Right ventricle myocardium superior (tissue), 1 donor: ENCODE results near the gene MKNK2. TPM values are rescaled to one million over a fixed set of nuclear protein-coding genes. Genes with fewer than 3 reads are reported as not detected.

ENCODE experiments used
- ATAC-seq: fragments of 200-7000 bp; cut with Tn5 transposase; one replicate; pipeline ENCODE4 v1.9.1; 2020; ENCODE audit warnings: mild to moderate bottlenecking; ENCODE audit not compliant: poor library complexity
- DNase-seq: peaks from one replicate; pipeline ENCODE4 v3.0.0-alpha.2; 2020
- intact Hi-C: fragments of 100-400 bp; cut with DNase I; formaldehyde crosslinking; loops from one replicate; pipeline ENCODE4 v1.11.2; 2022
- total RNA-seq: library from RNA; stranded (reverse); fragmentation: NEBNext Ultra II Directional; extraction: Animal tissue kit (Norgen Biotek cat#: 25700); gene quantifications from one replicate; pipeline ENCODE4 v1.2.1, GENCODE V29; 2021
- donor health status: DM: no; HTN: yes; CAD: no; lungs with severe emphysema.

The MKNK2 gene
- total RNA-seq, 1 donor from 2014 or later, result 238 TPM

DNA sequence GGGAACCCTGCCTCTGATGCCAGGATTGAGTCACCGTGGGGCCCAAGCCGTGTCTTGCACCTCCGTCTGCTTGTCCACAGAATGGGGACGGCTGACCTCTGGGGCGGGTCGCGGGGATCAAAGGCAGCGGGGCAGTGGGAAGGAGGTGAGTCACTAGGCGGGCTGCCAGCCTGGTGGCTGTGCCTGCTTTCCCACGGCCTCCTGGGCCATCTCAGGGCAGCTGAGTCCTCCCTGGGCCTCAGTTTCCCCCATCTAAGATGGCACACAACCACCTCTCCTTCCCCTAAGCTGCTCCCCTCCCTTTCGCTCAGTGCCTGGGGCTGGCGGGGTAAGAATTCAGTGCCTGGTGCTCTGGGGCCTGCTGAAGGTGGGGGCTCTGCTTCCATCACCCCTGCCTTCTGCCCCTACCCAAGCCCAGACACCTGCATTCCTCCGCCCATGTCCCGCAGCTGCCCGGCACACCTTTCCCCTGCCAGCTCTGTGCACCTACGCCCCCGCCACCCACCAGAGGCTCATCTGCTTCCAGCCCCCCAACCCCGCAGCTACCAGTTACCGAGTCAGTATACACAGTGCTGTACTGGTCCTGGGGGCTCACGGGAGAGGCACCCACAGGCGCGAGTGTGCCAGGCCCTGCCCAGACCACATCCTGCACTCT lies 3.5 kb downstream of the MKNK2 start:
- intact Hi-C loops, result no loop called here
- ATAC-seq (no peak), DNase-seq (peak; percentile 77)

DNA sequence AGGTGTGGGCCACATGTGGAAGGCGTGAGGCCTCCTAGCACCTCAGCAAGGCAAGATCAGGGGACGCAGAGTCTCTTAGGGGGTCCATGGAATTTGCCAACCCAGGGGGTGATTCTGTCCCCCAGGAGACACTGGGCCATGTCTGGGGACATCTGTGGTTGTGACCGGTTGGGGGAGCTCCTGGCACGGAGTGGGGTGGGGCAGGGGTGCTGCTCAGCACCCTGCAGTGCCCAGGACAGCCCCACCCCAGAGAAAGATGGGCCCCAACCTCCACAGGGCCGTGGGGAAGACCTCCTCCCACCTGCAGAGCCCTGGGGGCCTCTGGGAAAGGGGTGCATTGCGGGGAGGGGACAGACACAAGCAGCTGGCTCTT lies 4.0 kb downstream of the MKNK2 start:
- ATAC-seq (no peak), DNase-seq (no peak)
- intact Hi-C loops, result no loop called here

DNA sequence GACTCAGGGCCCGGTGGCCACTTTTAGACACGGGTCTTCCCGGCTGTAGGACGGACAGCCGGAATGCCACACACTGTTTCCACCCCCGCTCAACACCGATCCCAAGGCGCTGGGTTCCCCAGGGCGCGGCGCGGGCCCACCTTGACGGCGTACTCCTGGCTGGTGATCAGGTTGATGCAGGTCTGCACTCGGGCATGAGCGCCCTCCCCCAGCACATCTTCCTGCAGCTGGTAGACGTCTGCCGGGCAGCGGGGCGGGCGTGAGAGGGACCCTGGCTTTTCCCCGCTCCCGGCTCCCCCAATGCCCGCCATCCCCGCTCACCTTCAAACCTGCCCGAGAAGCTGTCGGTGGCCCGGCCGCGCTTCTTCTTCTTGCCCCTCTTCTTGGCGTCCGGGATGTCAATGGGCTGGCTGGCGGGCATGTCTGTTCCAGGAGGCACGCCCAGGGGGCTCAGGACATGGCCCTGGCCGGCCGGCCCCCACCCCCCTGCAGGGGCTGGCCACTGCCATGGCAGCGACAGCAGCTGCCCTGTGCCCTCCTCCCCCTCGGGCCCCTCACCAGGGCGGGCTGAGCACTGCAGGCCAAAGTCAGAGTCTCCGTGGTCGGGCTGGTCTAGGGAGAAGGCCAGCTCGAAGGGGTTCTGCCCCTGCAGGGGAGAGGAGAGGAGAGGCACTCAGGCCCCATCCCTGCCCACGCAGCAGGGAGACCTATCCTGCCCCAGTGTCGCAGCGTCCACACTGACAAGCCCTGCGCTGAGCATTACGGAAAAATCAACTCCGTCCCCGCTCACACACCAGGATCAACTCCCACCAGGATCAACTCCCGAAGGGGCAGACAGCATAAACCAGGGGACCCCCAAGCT lies 4.8 kb downstream of the MKNK2 start:
- intact Hi-C loops, result no loop called here

DNA sequence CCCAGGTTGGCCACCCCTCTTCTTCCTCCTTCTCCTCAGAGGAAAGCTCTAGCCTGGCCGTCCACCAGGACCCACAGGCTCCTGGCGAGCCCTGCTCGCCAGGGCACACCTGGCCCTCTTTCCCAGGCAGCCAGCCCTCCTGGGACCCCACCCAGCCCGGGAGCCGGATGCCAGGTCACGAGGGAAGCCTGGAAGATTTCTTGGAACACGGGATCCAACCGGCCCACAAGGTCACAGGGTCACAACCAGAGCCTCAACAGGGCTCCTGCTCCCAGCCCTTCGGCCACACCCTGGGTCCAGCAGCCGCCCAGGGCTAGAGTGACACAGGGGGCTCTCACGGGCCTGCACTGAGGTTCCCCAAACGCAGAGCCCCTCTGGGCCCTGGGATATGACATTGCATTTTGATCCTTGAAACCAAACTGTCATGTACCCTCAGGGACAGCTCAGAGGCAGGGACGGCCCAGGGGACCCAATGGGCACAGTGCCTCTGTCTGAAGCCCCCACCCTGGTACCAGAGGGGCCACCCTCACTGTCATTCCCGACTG lies 5.5 kb downstream of the MKNK2 start:
- DNase-seq (peak; percentile 64), ATAC-seq (no peak)
- intact Hi-C loops, result no loop called here

More for the DNA sequence above, 4.8 kb downstream of the MKNK2 start:
- ATAC-seq (no peak), DNase-seq (no peak)

DNA sequence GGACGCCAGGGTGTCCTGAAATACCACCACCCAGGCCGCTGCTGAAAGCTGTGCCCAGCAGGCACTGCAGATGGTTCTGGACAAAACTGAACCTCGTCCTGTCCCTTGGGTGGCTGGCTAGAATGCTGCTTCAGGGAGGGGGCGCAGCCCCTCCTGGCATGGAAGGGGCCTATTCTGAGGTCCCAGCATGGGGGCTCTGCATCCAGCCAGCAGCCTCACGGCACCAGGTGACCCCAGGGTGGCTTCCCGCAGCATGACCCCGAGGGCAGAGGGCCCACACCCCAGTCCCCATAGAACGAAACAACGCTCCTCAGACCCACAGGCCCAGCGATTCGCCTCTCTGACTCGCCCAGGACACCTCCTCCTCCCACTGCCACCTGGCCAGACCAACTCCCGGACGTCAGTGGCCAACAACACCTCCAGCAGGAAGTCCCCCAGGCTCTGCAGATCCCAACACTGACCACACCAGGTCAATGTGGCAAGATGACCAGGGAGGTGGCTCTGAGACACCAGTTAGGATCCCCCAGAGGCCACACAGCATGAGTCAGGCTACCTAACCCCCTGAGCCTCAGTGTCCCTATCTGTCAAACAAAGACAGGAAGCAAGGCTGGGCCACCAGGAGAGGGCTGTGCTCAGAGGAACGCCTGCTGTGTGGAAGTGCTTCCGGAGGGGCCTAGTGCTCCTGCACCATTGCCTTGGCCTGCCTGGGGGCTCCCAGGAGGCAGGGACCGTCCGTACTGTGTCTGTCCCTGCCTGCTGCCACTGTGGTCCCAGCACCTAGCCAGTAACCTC lies 6.1 kb downstream of the MKNK2 start:
- ATAC-seq (no peak), DNase-seq (no peak)
- intact Hi-C loops, result no loop called here

DNA sequence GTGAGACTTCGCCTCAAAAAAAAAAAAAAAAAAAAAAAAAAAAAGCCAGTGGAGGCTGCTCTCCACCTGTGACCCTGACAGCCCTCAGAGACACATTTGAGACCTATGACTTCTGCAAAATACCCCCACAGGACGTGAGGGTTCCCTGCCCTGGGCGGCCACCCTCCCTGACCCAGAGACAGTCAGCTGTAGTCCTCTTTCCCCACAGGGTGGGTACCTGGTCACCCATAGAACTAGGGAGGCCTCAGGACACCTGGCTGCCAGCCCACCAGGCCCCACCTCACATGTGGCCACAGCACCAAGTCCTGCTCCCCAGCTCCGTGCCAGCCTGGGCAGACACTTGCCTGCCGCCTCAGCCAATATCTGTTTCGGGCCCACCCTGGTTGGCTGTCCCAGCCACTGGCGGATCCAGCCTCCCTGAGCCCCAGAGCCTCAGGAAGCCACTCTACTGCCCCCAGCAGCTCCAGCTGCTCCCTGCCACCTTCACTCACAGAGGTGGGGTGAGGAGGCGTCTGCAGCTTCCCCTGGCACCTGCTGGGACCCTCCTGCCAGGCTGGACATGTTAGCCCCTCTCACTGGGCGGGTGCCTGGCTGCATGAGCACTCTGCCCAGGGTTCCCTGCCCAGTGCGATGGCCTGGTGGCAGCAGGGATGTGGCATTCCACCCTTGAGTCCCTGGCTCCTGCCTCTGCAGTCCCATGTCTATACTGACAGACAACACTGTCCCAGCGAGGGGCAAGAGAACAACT lies 6.9 kb downstream of the MKNK2 start:
- ATAC-seq (no peak), DNase-seq (peak; percentile 47)
- intact Hi-C loops, result no loop called here

DNA sequence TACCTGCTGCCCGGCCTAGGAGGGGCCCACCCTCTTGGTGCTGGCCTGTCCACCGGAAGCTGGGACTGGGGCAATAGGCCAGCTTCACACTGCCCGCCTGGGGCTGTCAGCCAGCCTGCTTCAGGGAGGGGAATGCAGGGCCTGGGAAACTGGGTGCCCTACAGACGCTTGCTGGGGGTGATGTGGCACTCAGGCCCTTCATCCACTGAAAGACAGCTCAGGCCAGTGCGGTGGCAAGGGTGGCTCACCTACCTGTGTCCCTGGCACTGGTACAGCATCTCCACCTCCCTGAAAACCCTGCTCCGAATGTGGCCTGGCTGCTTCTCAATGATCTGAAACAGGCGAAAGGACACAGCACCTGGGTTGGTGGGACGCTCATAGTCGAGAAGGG lies 7.8 kb downstream of the MKNK2 start:
- ATAC-seq (no peak), DNase-seq (peak; percentile 42)

DNA sequence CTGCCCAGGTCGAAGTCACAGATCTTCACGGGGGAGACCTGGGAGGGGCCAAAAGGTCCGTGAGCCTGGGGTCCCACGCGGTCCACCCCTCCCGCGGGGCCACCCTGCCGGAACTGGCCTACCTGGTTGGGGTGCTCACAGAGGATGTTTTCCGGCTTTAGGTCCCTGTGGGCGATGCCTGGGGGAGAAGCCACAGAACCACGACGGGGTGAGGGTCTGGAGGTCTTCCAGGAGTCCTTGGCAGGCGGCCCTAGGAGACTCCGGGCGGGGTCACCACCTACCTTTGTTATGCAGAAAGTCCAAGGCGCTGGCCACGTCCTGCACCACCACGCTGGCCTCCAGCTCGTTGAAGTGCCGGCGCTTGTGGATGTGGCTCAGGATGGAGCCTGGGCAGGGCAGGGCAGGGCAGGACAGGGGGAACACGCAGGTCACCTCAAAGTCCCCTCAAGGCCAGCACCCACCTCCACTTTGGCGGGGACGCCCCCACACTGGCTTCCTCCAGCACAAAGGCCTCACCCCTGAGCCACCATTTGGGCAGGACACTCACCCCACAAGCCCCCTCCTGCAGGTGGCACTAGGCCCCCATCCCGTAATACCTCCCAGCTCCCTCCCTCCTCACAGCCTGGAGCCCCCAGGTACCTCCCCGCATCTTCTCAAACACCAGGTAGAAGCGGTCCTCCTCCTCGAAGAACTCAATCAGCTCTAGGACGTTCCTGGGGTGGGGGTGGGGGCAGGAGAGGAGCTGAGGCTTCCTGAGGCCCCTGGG lies 8.4 kb downstream of the MKNK2 start:
- ATAC-seq, result peak; percentile 1
- DNase-seq, result peak; percentile 72
- intact Hi-C loops, result no loop called here

More for the DNA sequence above, 7.8 kb downstream of the MKNK2 start:
- intact Hi-C loops, result no loop called here

DNA sequence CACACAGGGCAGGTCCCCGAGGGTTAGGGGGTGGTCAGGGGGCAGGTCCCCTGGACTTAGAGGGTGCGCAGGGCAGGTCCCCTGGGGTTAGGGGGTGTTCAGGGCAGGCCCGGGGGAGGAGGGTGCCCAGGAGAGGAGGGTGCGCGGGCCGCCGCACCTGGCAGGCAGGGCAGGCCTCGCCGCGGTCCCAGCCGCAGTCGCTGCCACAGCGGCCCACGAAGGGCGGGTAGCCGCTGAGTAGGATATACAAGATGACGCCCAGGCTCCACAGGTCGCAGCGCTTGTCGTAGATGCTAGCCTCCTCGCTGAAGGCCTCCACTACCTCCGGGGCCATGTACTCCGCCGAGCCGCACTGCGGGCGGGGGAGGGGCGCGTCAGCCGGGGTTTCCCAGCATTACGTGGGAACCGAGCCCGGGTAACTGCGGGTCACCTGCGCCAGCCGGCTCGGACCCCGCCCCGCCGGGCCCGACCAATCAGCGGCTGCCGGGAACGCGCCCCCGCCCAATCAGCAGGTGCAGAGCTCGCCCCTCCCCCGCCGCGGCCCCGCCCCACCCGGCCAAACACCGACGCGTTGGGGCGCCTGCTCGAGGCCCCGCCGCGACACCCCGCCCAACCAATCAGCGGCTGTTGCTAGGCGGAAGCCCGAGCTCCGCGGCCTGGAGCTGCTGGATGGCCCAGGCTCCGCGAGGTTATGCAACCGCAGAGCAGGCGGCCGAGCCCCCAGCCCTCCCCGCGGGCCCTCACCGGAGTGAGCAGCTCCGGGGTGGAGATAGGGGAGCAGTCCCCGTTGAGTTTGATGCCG lies 9.2 kb downstream of the MKNK2 start:
- intact Hi-C loops, result no loop called here
- peak; percentile 98 for DNase-seq
- peak; percentile 89 for ATAC-seq

DNA sequence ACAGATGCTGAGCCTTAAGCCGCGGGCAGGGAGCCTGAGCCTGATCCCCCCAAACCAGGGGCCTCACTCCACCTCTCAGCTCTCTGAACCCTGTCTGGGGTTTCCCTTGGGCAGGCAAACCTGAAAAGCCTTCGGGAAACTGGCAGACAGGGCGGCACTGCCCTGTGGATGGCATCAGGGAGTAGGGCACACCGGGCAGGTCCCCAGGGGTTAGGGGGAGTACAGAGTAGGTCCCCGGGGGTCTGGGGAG lies 9.7 kb downstream of the MKNK2 start:
- no peak for ATAC-seq
- peak; percentile 36 for DNase-seq

DNA sequence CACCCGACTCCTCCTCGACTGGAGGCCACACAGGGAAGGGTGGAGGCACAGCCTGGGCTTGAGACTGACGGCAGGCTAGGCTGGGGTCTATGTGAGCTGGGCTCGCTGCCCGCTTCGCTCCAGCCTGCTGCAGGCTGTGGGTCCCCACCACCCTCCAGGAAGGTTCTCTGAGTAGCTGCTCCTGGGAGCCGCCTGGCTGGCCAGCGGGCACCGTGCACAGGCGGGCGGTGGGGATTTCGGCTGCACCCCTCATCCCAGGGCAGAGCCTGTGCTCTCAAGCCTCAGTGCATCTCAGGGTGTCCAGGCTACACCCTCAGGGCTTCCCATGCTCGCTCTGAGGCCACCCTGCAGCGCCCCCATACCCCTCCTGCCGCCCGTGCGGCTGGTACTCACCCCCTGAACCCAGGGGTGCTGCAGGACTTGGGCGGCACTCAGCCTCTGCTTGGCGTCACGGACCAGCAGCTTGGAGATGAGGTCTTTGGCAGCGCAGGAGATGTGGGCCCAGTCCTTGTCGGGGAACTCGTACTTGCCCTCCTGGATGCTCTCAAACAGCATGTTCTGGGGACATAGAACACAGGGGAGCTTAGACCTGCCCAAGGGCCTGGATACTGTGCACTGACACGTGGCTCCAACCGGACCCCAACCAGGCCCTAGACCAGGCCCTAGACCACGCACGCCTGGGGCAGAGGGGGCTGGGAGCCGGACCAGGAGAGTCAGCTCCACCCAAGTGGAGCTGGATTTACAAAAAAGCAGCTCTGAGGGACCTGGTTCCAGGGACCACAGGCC lies 10.2 kb downstream of the MKNK2 start:
- peak; percentile 52 for DNase-seq
- intact Hi-C loops, result no loop called here
- no peak for ATAC-seq

More for the DNA sequence above, 9.7 kb downstream of the MKNK2 start:
- intact Hi-C loops, result no loop called here

DNA sequence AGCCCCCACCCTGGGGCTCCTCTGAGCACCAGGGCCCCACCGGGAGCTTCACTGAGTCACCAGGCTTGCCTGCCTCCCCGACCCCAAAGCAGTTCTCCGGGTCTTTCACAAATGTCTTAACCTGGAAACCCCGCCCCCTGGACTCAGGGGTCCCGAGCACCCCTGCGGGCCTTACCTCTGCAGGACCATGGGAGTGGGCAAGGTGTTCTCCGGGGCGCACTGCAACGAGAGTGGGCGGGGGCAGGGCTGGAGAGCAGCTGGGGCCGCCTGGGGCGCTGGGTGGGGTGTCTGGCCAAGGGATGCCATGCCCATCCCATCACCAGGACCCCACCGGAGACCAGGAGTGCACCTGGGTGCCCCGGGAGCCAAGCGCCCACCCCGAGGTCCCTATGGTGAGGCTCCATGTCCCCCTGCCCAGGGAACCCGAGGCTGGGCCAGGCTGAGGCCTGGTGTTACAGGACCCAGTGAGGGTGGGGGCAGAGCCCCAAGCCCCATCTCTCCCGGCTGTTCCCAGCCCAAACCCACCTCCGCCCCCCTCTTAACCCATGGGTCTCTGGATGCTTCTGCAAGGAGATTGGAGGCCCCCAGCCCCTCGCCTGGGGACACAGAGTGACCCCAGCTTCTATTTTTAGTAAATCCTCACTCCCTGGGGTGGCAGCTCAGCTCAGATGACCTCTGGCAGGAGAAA lies 10.9 kb downstream of the MKNK2 start:
- peak; percentile 37 for DNase-seq
- intact Hi-C loops, result no loop called here
- ATAC-seq, result no peak

DNA sequence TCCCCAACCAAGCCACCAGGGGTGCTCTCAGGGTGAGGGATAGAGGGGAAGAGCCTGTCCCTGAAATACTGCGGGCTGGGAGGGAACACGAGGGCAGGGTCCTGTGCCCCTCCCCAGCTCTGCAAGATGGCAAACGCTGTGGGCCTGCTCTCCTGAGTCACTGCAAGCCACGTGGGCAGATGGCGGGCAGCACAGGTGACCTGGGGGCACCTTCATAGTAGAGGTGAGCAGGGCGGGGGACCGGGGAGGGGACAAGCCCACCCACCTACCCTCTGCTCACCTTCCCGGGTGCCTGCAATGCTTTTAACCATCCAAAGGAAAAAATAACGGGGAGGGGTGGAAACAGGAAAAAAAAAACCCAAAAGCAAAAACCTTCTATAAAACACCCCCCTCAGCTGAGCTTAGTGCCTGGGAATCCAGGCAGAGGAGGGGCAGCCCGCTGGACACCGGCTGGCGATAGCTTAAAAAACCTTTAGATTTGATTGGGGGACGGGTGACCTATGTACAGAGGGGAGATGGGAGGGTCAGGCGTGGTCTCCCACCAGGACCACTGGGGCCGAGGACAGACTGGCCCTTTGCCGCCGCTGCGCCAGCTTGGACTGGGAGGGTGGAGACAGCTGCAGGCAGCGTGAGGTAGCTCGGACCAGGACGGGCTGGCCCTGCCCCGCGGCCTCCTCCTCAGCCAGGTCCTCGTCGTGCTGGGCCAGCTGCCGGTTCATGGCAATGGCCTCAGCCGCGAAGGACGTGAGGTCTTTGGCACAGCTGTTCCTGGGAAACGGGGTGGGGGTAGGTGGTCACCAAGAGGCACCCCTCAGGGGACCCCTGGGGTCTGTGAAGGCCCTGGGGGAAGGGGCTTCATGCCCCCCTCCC lies 11.7 kb downstream of the MKNK2 start:
- intact Hi-C loops, result no loop called here
- ATAC-seq (no peak), DNase-seq (peak; percentile 60)

DNA sequence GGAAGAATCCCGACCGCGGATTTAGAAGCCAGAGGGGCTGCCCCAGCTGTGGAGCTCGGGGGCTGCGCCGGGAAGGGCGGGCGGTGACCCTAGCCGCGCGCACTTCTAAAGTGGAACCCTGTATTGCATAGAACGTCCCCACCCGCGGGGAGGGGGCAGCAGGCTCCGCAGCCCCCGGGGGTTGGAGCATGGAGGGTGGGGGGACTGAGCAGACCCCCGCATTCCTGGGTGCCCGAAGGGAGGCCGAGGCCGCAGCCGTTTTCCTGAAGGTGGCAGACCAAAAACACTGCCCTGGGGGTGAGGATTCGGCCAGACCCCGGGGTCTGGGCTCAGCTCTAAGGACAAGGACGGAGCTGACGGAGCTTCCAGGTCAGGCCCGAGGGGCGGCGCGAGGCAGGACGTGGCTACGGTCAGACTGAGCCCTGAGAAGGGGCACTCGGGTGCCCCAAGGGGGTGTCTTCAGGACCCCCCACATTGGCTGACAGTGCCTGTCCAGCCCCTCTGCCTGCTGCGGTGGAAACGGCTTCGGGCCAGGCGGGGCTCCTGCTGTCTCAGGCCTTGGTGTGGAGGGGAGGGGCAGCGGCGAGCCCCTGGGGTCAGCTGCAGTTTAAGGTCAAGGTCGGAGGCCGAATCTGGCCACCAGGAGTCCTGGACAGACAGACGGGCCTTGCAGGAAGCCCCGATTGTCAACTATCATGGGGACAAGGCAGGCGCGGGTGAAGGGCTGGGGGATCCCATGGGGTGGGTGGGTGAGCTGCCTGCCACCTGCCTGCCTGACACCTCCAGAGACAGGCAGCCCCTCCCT lies 12.6 kb downstream of the MKNK2 start:
- DNase-seq (peak; percentile 41), ATAC-seq (no peak)
- intact Hi-C loops, result no loop called here
